ENCODE measurements around the gene LSMEM2.

GRCh38 chr3:50241713-50242380 is 37.0 kb upstream of the LSMEM2 start:
- TF ChIP-seq, protein P1, sequence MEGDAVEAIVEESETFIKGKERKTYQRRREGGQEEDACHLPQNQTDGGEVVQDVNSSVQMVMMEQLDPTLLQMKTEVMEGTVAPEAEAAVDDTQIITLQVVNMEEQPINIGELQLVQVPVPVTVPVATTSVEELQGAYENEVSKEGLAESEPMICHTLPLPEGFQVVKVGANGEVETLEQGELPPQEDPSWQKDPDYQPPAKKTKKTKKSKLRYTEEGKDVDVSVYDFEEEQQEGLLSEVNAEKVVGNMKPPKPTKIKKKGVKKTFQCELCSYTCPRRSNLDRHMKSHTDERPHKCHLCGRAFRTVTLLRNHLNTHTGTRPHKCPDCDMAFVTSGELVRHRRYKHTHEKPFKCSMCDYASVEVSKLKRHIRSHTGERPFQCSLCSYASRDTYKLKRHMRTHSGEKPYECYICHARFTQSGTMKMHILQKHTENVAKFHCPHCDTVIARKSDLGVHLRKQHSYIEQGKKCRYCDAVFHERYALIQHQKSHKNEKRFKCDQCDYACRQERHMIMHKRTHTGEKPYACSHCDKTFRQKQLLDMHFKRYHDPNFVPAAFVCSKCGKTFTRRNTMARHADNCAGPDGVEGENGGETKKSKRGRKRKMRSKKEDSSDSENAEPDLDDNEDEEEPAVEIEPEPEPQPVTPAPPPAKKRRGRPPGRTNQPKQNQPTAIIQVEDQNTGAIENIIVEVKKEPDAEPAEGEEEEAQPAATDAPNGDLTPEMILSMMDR (IDR thresholded peaks at IDR 0.05), result no peak
- TF ChIP-seq POLR2A (IDR thresholded peaks at IDR 0.05) (no peak), EP300 (IDR thresholded peaks at IDR 0.05) (no peak)
